Tibial nerve (tissue), 4 donors: ENCODE measurements around the gene FCN3. TPM values are rescaled to one million over a fixed set of nuclear protein-coding genes. Genes with fewer than 3 reads are reported as not detected.

ENCODE experiments used
- DNase-seq, 2 donors: peaks; one replicate each; pipeline ENCODE4 v3.0.0-alpha.2; 2019; ENCODE audit warnings: low spot score in 2 of 2
- H3K27ac ChIP-seq, 4 donors: fragments of 200-600 bp; sonication (generic) in 3 of 4; one replicate each; pipeline ENCODE4 v1.5.1; 2017 to 2019; ENCODE audit warnings: mild to moderate bottlenecking in 1 of 4
- H3K27me3 ChIP-seq, 2 donors: fragments of 200-600 bp; sonication (generic) in 1 of 2; one replicate each; pipeline versions ENCODE4 v1.5.1 to v1.6.0; 2017 to 2019
- H3K36me3 ChIP-seq, 3 donors: fragments of 200-600 bp; sonication (generic); one replicate each; pipeline ENCODE4 v1.5.1; 2018 to 2019
- H3K4me1 ChIP-seq, 4 donors: fragments of 200-600 bp; sonication (generic) in 3 of 4; one replicate each; pipeline ENCODE4 v1.5.1; 2017 to 2019
- H3K4me3 ChIP-seq, 4 donors: fragments of 200-600 bp; sonication (generic) in 3 of 4; one replicate each; pipeline ENCODE4 v1.5.1; 2017 to 2019; ENCODE audit warnings: mild to moderate bottlenecking in 1 of 4, moderate library complexity in 1 of 4
- H3K9me3 ChIP-seq, 4 donors: fragments of 200-600 bp; sonication (generic) in 3 of 4; one replicate each; pipeline ENCODE4 v1.5.1; 2017 to 2019
- EP300 ChIP-seq, 2 donors: sonication (generic); formaldehyde crosslinking; IDR thresholded peaks; one replicate each; pipeline ENCODE4 v1.6.1; 2017; ENCODE audit warnings: antibody characterized with exemption in 2 of 2, mild to moderate bottlenecking in 1 of 2
- POLR2A ChIP-seq, 2 donors: fragments of 450-650 bp; IDR thresholded peaks; one replicate each; pipeline ENCODE4 v1.6.1; 2017; ENCODE audit warnings: antibody characterized with exemption in 2 of 2, mild to moderate bottlenecking in 2 of 2, moderate library complexity in 2 of 2
- WGBS, 2 donors: methylation state at CpG; one replicate each; pipeline ENCODE4 v1.1.5; 2018; 5-methylcytosine and 5-hydroxymethylcytosine counted together
- total RNA-seq, 4 donors: library from RNA; depleted of rRNA; stranded (reverse); fragments of >200 nt; gene quantifications; one replicate each; pipeline ENCODE4 v1.1.0, GENCODE V29; 2016
- TF ChIP-seq, protein P1 (sequence below), 5 experiments: fragments of 200-600 bp in 3 of 5; fragments of 450-650 bp in 2 of 5; sonication (generic) in 3 of 5; IDR thresholded peaks; one replicate each; pipeline ENCODE4 v1.5.1; 2016 to 2019; ENCODE audit warnings: antibody characterized with exemption in 5 of 5, mild to moderate bottlenecking in 3 of 5, moderate library complexity in 2 of 5

FCN3 gene
- total RNA-seq, 4 donors from 2014 or later, result 2.5 to 8.7 (median 3.7) TPM; not detected in 1

GRCh38 chr1:27403931-27404330 is 29.3 kb upstream of the FCN3 start:
- Histone ChIP-seq H3K4me1 (peaks cover 0 to 80% (median 41%) of the 10 kb centered on the region in 4 donors), H3K4me3 (no peak overlapping the region), H3K27ac (peak overlapping the region; percentile 66 to 90 (median 82)), H3K27me3 (no peaks in the 10 kb centered on the region), H3K9me3 (no peaks in the 10 kb centered on the region), H3K36me3 (peaks cover 4 to 32% (median 20%) of the 10 kb centered on the region in 3 donors)
- TF ChIP-seq EP300 (IDR thresholded peaks at IDR 0.05), result no peak
- TF ChIP-seq POLR2A (IDR thresholded peaks at IDR 0.05), result no peak
- TF ChIP-seq, protein P1, sequence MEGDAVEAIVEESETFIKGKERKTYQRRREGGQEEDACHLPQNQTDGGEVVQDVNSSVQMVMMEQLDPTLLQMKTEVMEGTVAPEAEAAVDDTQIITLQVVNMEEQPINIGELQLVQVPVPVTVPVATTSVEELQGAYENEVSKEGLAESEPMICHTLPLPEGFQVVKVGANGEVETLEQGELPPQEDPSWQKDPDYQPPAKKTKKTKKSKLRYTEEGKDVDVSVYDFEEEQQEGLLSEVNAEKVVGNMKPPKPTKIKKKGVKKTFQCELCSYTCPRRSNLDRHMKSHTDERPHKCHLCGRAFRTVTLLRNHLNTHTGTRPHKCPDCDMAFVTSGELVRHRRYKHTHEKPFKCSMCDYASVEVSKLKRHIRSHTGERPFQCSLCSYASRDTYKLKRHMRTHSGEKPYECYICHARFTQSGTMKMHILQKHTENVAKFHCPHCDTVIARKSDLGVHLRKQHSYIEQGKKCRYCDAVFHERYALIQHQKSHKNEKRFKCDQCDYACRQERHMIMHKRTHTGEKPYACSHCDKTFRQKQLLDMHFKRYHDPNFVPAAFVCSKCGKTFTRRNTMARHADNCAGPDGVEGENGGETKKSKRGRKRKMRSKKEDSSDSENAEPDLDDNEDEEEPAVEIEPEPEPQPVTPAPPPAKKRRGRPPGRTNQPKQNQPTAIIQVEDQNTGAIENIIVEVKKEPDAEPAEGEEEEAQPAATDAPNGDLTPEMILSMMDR (IDR thresholded peaks at IDR 0.05), result no peak
- no peak for DNase-seq

DNA sequence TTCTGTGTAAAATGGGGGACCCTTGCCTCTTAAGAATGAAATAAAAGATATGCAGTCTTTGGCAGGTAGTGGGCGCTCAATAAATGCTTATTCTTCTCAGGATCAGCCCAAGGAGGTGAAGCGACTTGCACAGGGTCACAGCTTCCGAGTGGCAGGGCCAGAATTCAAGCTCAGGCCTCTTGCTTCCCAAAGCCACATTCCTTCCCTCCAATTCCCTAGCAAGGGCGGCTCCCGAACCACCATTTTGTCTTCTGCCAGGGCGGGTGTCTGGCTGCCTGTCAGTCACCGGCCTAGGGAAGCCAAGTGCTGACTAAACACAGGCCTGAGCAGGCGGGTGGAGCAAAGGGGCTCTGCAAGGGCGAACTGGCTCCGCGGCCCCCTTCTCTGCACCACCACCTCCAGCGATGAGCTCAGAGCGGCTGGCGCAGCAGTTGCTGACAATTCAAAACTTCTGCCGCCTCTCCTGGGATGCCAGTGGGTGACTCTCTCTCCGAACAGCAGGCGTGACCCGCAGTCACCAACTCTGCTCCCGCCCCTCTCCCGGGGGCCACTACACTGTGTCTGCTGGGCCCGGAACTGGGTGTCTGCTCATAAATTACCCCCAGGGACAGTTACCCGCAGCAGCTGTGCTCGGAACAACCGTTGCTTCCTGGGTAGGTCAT is 28.6 kb upstream of the FCN3 start:
- Histone ChIP-seq H3K4me1 (peaks cover 0 to 85% (median 41%) of the 10 kb centered on the region in 4 donors), H3K4me3 (peak overlapping the region in 2 of 4 donors; percentile 7 to 15), H3K27ac (peak overlapping the region; percentile 66 to 90 (median 82)), H3K27me3 (no peaks in the 10 kb centered on the region), H3K9me3 (no peaks in the 10 kb centered on the region), H3K36me3 (peaks cover 4 to 24% (median 13%) of the 10 kb centered on the region in 3 donors)
- peak; percentile 58 to 62 for DNase-seq
- TF ChIP-seq EP300 (IDR thresholded peaks at IDR 0.05) (peak in 1 of 2 donors; percentile 58), POLR2A (IDR thresholded peaks at IDR 0.05) (peak in 1 of 2 donors; percentile 15)
- TF ChIP-seq, protein P1 (IDR thresholded peaks at IDR 0.05), result peak in 2 of 5 experiments; percentile 16 to 28
- 12 to 29% methylated on average over 17 to 22 of the region's 24 CpGs for WGBS, 2 donors

DNA sequence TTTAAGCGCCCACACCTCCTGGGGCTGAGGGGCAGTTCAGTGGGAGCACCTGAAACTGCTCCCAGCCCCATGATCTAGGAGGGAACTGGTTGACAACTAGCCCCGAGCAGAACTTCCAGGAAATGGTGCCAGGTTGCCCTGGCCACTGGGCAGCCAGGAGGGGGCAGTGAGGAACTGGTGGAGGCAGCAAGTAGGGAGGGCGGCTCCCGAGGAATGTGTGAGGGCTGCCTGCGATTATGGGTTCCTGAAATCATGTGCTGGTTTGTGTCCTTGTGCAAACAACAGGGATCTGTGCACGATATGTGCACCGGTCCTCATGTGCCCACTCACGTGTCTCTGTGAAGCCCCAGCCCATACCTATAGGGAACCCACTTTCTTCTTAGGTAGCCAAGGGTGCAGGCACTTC is 27.7 kb upstream of the FCN3 start:
- H3K36me3 ChIP-seq, result peaks cover 4 to 16% (median 6%) of the 10 kb centered on the region in 3 donors
- H3K9me3 ChIP-seq, result no peaks in the 10 kb centered on the region
- no peaks in the 10 kb centered on the region for H3K27me3 ChIP-seq
- DNase-seq, result peak; percentile 73 to 80
- H3K4me1 ChIP-seq, result peaks cover 0 to 85% (median 41%) of the 10 kb centered on the region in 4 donors
- H3K27ac ChIP-seq, result peak overlapping the region in 3 of 4 donors; percentile 79 to 90 (median 86)
- WGBS, 2 donors, result 23% methylated on average over 8 of the region's 8 CpGs
- H3K4me3 ChIP-seq, result no peak overlapping the region
- TF ChIP-seq EP300 (IDR thresholded peaks at IDR 0.05), result peak in 1 of 2 donors; percentile 70
- no peak for TF ChIP-seq POLR2A (IDR thresholded peaks at IDR 0.05)
- TF ChIP-seq, protein P1 (IDR thresholded peaks at IDR 0.05), result peak; percentile 58 to 80 (median 75)

DNA sequence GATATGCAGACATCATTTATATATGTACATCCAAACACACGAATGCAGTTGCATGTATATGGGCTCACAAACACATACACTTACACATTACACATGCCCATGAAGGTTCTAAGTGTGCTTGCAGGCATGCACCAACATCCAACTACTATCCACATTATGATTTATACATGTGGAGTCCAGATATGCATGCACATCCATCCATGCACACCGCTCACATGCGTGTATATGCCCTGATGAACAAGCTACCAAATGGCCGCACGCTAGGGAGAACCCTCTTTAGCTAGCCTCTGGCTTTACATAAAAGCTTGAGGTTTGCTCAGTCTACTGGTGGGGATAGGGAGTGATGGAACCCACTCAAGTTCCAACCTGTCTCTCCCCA is 26.3 kb upstream of the FCN3 start:
- Histone ChIP-seq H3K9me3 (no peaks in the 10 kb centered on the region), H3K36me3 (peaks cover 0 to 2% (median 0%) of the 10 kb centered on the region in 3 donors), H3K4me1 (peaks cover 0 to 78% (median 39%) of the 10 kb centered on the region in 4 donors), H3K4me3 (no peak overlapping the region), H3K27me3 (no peaks in the 10 kb centered on the region), H3K27ac (no peak overlapping the region)
- no peak for DNase-seq
- 88% methylated on average over 5 of the region's 5 CpGs for WGBS, 2 donors
- no peak for TF ChIP-seq EP300 (IDR thresholded peaks at IDR 0.05)
- no peak for TF ChIP-seq POLR2A (IDR thresholded peaks at IDR 0.05)
- TF ChIP-seq, protein P1 (IDR thresholded peaks at IDR 0.05), result no peak
